Large intestine (tissue), 3 donors: ENCODE measurements around the gene RNF41. TPM values are rescaled to one million over a fixed set of nuclear protein-coding genes. Genes with fewer than 3 reads are reported as not detected.
A peak's percentile ranks its signal among the peaks of the same experiment; 100 is the strongest.

Source experiments
- DNase-seq, 2 donors: peaks; one replicate each; pipeline versions ENCODE4 v3.0.0 to v3.0.0-alpha.2; 2013
- H3K27ac ChIP-seq: one replicate; pipeline ENCODE4 v1.5.1; 2013; ENCODE audit warnings: low read length
- H3K27me3 ChIP-seq: 2 replicates; pipeline ENCODE4 v1.6.1; 2013; ENCODE audit warnings: low read length; ENCODE audit not compliant: control insufficient read depth, insufficient read depth
- H3K36me3 ChIP-seq: 2 replicates; pipeline ENCODE4 v1.6.1; 2013; ENCODE audit warnings: low read length; ENCODE audit not compliant: control insufficient read depth, insufficient read depth
- H3K4me1 ChIP-seq: one replicate; pipeline ENCODE4 v1.6.1; 2013; ENCODE audit warnings: low read length; ENCODE audit not compliant: control insufficient read depth, insufficient read depth
- H3K4me3 ChIP-seq: one replicate; pipeline ENCODE4 v1.5.1; 2013; ENCODE audit warnings: low read length
- H3K9me3 ChIP-seq: one replicate; pipeline ENCODE4 v1.6.1; 2013; ENCODE audit warnings: mild to moderate bottlenecking, low read depth, low read length, moderate library complexity; ENCODE audit not compliant: control insufficient read depth
- WGBS: methylation state at CpG from one replicate; pipeline ENCODE4 v1.1.5; 2013; ENCODE audit warnings: low lambda C conversion rate; ENCODE audit not compliant: insufficient coverage; 5-methylcytosine and 5-hydroxymethylcytosine counted together
- polyA plus RNA-seq: library from polyadenylated mRNA; unstranded; fragments of 120-200 nt; gene quantifications from one replicate; pipeline ENCODE4 v1.2.1, GENCODE V29; 2013

Gene RNF41
- polyA plus RNA-seq, 1 donor: 32.2 TPM

GRCh38 chr12:56230432-56231183, 8.9 kb upstream of the RNF41 start:
- Histone ChIP-seq H3K27ac (peak overlapping the region; percentile 98), H3K9me3 (no peaks in the 10 kb centered on the region), H3K4me3 (peak overlapping the region; percentile 68), H3K27me3 (no peaks in the 10 kb centered on the region), H3K4me1 (peaks cover 23% of the 10 kb centered on the region), H3K36me3 (peaks cover 13% of the 10 kb centered on the region)
- WGBS: no CpG with 5 or more reads among the region's 8 CpGs
- peak; percentile 94 to 98 for DNase-seq

- H3K27me3 ChIP-seq: no peaks in the 10 kb centered on the region
- H3K36me3 ChIP-seq: peaks cover 7% of the 10 kb centered on the region
- peak within 1 kb of the TSS; percentile 68 for H3K4me3 ChIP-seq
- H3K27ac ChIP-seq: peak within 1 kb of the TSS; percentile 98
- DNase-seq: peak; percentile 57 to 81
- WGBS: no CpG with 5 or more reads among the region's 4 CpGs
- no peaks in the 10 kb centered on the region for H3K9me3 ChIP-seq
- H3K4me1 ChIP-seq: peaks cover 26% of the 10 kb centered on the region
Measured at GRCh38 chr12:56229916-56230431, 8.3 kb upstream of the RNF41 start, which contains the start of gene SLC39A5. SLC39A5 (plus strand) TSS chr12:56230051; CDS start chr12:56231275, 1,224 bp downstream.

- no peak overlapping the region for H3K4me3 ChIP-seq
- H3K9me3 ChIP-seq: no peaks in the 10 kb centered on the region
- H3K36me3 ChIP-seq: peaks cover 3% of the 10 kb centered on the region
- peaks cover 31% of the 10 kb centered on the region for H3K4me1 ChIP-seq
- WGBS: no CpG with 5 or more reads among the region's 7 CpGs
- H3K27me3 ChIP-seq: no peaks in the 10 kb centered on the region
- peak in 1 of 2 donors; percentile 2 for DNase-seq
- peak overlapping the region; percentile 98 for H3K27ac ChIP-seq
Measured at GRCh38 chr12:56229082-56229481, 7.4 kb upstream of the RNF41 start.

GRCh38 chr12:56224954-56225353, 3.2 kb upstream of the RNF41 start:
- peaks cover 38% of the 10 kb centered on the region for H3K4me1 ChIP-seq
- no peak for DNase-seq
- H3K27ac ChIP-seq: no peak overlapping the region
- H3K27me3 ChIP-seq: no peaks in the 10 kb centered on the region
- no peaks in the 10 kb centered on the region for H3K9me3 ChIP-seq
- no CpG with 5 or more reads among the region's 11 CpGs for WGBS
- peaks cover 3% of the 10 kb centered on the region for H3K36me3 ChIP-seq
- peak overlapping the region; percentile 72 for H3K4me3 ChIP-seq

- Histone ChIP-seq H3K4me1 (peaks cover 31% of the 10 kb centered on the region), H3K27me3 (no peaks in the 10 kb centered on the region), H3K9me3 (no peaks in the 10 kb centered on the region), H3K4me3 (peak within 1 kb of the TSS; percentile 72), H3K36me3 (peaks cover 3% of the 10 kb centered on the region), H3K27ac (peak within 1 kb of the TSS; percentile 99)
- WGBS: no CpG with 5 or more reads among the region's 41 CpGs
- DNase-seq: peak; percentile 97 to 99
Measured at GRCh38 chr12:56224102-56224701, 2.5 kb upstream of the RNF41 start, which contains the start of gene NABP2. NABP2 (plus strand) TSS chr12:56224342; CDS start chr12:56224857, 515 bp downstream.

- Histone ChIP-seq H3K36me3 (peaks cover 3% of the 10 kb centered on the region), H3K9me3 (no peaks in the 10 kb centered on the region), H3K4me1 (peaks cover 29% of the 10 kb centered on the region), H3K4me3 (peak overlapping the region; percentile 22), H3K27ac (peak overlapping the region; percentile 99), H3K27me3 (no peaks in the 10 kb centered on the region)
- WGBS: 16% methylated on average over 5 of the region's 15 CpGs
- no peak for DNase-seq
Measured at GRCh38 chr12:56223571-56224101, 1.9 kb upstream of the RNF41 start.

- no peak for DNase-seq
- WGBS: 39% methylated on average over 3 of the region's 4 CpGs
- H3K27me3 ChIP-seq: no peaks in the 10 kb centered on the region
- H3K4me3 ChIP-seq: peak overlapping the region; percentile 84
- peak overlapping the region; percentile 99 for H3K27ac ChIP-seq
- no peaks in the 10 kb centered on the region for H3K9me3 ChIP-seq
- peaks cover 4% of the 10 kb centered on the region for H3K36me3 ChIP-seq
- H3K4me1 ChIP-seq: peaks cover 29% of the 10 kb centered on the region
Measured at GRCh38 chr12:56222531-56222895, 791 bp upstream of the RNF41 start.

- WGBS: 0% methylated on average over 5 of the region's 21 CpGs
- peaks cover 11% of the 10 kb centered on the region for H3K36me3 ChIP-seq
- no peaks in the 10 kb centered on the region for H3K9me3 ChIP-seq
- peak overlapping the region; percentile 99 for H3K27ac ChIP-seq
- H3K27me3 ChIP-seq: no peaks in the 10 kb centered on the region
- DNase-seq: peak in 1 of 2 donors; percentile 70
- H3K4me1 ChIP-seq: peaks cover 29% of the 10 kb centered on the region
- peak overlapping the region; percentile 84 for H3K4me3 ChIP-seq
Measured at GRCh38 chr12:56221232-56221756, 428 bp downstream of the RNF41 start.

GRCh38 chr12:56220611-56221231, 1.0 kb downstream of the RNF41 start:
- 25% methylated on average over 5 of the region's 10 CpGs for WGBS
- Histone ChIP-seq H3K9me3 (no peaks in the 10 kb centered on the region), H3K27ac (peak overlapping the region; percentile 99), H3K4me1 (peaks cover 29% of the 10 kb centered on the region), H3K36me3 (peaks cover 10% of the 10 kb centered on the region), H3K27me3 (no peaks in the 10 kb centered on the region), H3K4me3 (peak overlapping the region; percentile 84)
- no peak for DNase-seq

GRCh38 chr12:56219840-56220239, 1.9 kb downstream of the RNF41 start:
- no peak for DNase-seq
- no peak overlapping the region for H3K4me3 ChIP-seq
- no peaks in the 10 kb centered on the region for H3K9me3 ChIP-seq
- H3K27me3 ChIP-seq: no peaks in the 10 kb centered on the region
- no peak overlapping the region for H3K27ac ChIP-seq
- H3K36me3 ChIP-seq: peaks cover 15% of the 10 kb centered on the region
- H3K4me1 ChIP-seq: peaks cover 25% of the 10 kb centered on the region
- 80% methylated on average over 1 of the region's 9 CpGs for WGBS
